ENCODE measurements around the gene OSCAR.
A peak's percentile ranks its signal among the peaks of the same experiment; 100 is the strongest.

OSCAR gene

GRCh38 chr19:54100561-54100960 is at the start of gene OSCAR:
Gene OSCAR (minus strand): TSS chr19:54100803. CDS start chr19:54100792, 11 bp downstream.
- no peak for DNase-seq (ENCODE audit: extremely low read depth in 1 of 2, low read depth in 1 of 2)

GRCh38 chr19:54149021-54149812 is 48.6 kb upstream of the OSCAR start:
- no peak for DNase-seq (ENCODE audit: extremely low read depth in 1 of 2, low read depth in 1 of 2)

GRCh38 chr19:54148158-54148557 is 47.6 kb upstream of the OSCAR start:
- DNase-seq (ENCODE audit: extremely low read depth in 1 of 2, low read depth in 1 of 2): no peak

GRCh38 chr19:54147676-54148075 is 47.1 kb upstream of the OSCAR start:
- DNase-seq (ENCODE audit: extremely low read depth in 1 of 2, low read depth in 1 of 2): no peak

GRCh38 chr19:54145541-54146158 is 45.0 kb upstream of the OSCAR start:
- DNase-seq (ENCODE audit: extremely low read depth in 1 of 2, low read depth in 1 of 2): no peak

- no peak for DNase-seq (ENCODE audit: extremely low read depth in 1 of 2, low read depth in 1 of 2)
Observed at GRCh38 chr19:54142166-54142780, 41.7 kb upstream of the OSCAR start.

GRCh38 chr19:54141356-54141755 is 40.8 kb upstream of the OSCAR start:
- no peak for DNase-seq (ENCODE audit: extremely low read depth in 1 of 2, low read depth in 1 of 2)

- DNase-seq (ENCODE audit: extremely low read depth in 1 of 2, low read depth in 1 of 2): peak; percentile 20 to 50
Observed at GRCh38 chr19:54138489-54139256, 38.1 kb upstream of the OSCAR start.

GRCh38 chr19:54137699-54138488 is 37.3 kb upstream of the OSCAR start, which contains the start of gene CNOT3:
Gene CNOT3 (plus strand): TSS chr19:54137762. CDS start chr19:54142979, 5,217 bp downstream.
- no peak for DNase-seq (ENCODE audit: extremely low read depth in 1 of 2, low read depth in 1 of 2)

GRCh38 chr19:54136864-54137698 is 36.5 kb upstream of the OSCAR start:
- peak; percentile 98 to 99 for DNase-seq (ENCODE audit: extremely low read depth in 1 of 2, low read depth in 1 of 2)

- no peak for DNase-seq (ENCODE audit: extremely low read depth in 1 of 2, low read depth in 1 of 2)
Observed at GRCh38 chr19:54136086-54136863, 35.7 kb upstream of the OSCAR start.

GRCh38 chr19:54133957-54134590 is 33.5 kb upstream of the OSCAR start:
- DNase-seq (ENCODE audit: extremely low read depth in 1 of 2, low read depth in 1 of 2): no peak

GRCh38 chr19:54133312-54133956 is 32.8 kb upstream of the OSCAR start:
- DNase-seq (ENCODE audit: extremely low read depth in 1 of 2, low read depth in 1 of 2): no peak

GRCh38 chr19:54129617-54129996 is 29.0 kb upstream of the OSCAR start:
- DNase-seq (ENCODE audit: extremely low read depth in 1 of 2, low read depth in 1 of 2): no peak

- no peak for DNase-seq (ENCODE audit: extremely low read depth in 1 of 2, low read depth in 1 of 2)
Observed at GRCh38 chr19:54128796-54129616, 28.4 kb upstream of the OSCAR start.

- no peak for DNase-seq (ENCODE audit: extremely low read depth in 1 of 2, low read depth in 1 of 2)
Observed at GRCh38 chr19:54128441-54128725, 27.8 kb upstream of the OSCAR start.
